H7 (cell line): Measurements from ENCODE around the gene SDK2. TPM values are rescaled to one million over a fixed set of nuclear protein-coding genes. Genes with fewer than 3 reads are reported as not detected.
A peak's percentile ranks its signal among the peaks of the same experiment; 100 is the strongest.
"Not testable (repeated sequence)": the region's sequence is repeated elsewhere in the genome, so short reads cannot be mapped to it uniquely, and the experiment has no call there.

ENCODE experiments used
- DNase-seq: peaks from one replicate; pipeline ENCODE4 v3.0.0; 2012
- H3K27me3 ChIP-seq: 2 replicates; pipeline ENCODE4 v1.6.0; 2011; ENCODE audit warnings: mild to moderate bottlenecking, low read length; ENCODE audit not compliant: control insufficient read depth, insufficient read depth
- H3K36me3 ChIP-seq: replicated peaks from 2 replicates; pipeline ENCODE4 v1.5.1; 2011; ENCODE audit warnings: low read length; ENCODE audit not compliant: control insufficient read depth, insufficient read depth
- H3K4me3 ChIP-seq: 2 replicates; pipeline ENCODE4 v1.5.1; 2011; ENCODE audit warnings: low read depth, mild to moderate bottlenecking, control low read depth, low read length, moderate library complexity; ENCODE audit not compliant: insufficient read depth
- total RNA-seq: library from RNA; depleted of rRNA; stranded (reverse); fragments of >200 nt; shearing (Covaris generic); gene quantifications from 2 replicates; pipeline ENCODE4 v1.2.3, GENCODE V29; 2014

The SDK2 gene
- total RNA-seq, 1 experiment from 2014 or later, result 12.1 TPM

DNA sequence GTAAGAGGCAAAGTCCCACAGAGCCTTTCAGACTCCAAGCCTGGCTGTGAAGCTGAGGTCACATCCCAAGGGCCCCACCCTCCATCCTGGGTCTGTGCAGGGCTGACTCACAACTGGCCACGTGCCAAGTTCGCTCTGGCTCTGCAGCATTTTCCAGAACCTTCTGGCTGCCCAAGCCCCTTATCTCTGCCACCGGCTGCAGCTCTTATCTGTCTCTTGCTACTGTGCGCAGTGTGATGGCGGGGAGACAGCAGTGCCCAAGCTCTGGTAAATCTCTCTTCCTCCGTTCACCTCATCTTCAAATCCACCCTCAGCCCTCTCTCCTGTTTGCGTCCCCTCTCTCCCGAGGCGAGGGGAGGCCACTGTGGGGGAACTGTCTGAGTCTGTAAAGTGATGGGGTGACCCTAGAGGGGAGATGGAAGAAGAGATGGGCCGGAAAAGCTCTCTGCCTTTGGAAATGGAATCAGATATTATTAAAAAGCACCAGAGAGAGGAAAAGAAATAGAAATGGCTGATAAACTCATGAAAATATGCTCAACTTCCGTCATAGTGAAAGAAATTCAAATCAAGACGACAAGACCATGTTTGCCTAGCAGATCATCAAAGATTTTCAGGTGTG lies 169.8 kb downstream of the SDK2 start:
- Histone ChIP-seq H3K36me3 (no peaks in the 10 kb centered on the region), H3K4me3 (no peak overlapping the region), H3K27me3 (no peaks in the 10 kb centered on the region)
- no peak for DNase-seq

DNA sequence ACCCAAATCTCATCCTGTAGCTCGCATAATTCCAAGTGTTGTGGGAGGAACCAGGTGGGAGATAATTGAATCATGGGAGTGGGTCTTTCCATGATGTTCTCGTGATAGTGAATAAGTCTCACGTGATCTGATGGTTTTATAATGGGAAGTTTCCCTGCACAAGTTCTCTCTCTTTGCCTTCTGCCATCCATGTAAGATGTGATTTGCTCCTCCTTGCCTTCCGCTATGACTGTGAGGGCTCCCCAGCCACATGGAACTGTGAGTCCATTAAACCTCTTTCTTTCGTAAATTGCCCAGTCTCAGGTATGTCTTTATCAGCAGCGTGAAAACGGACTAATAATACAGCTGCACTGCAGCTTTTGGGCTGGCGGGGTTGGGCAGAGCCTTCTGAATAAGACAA lies 171.5 kb downstream of the SDK2 start:
- not testable (repeated sequence) for H3K4me3 ChIP-seq, DNase-seq, H3K27me3 ChIP-seq, H3K36me3 ChIP-seq

DNA sequence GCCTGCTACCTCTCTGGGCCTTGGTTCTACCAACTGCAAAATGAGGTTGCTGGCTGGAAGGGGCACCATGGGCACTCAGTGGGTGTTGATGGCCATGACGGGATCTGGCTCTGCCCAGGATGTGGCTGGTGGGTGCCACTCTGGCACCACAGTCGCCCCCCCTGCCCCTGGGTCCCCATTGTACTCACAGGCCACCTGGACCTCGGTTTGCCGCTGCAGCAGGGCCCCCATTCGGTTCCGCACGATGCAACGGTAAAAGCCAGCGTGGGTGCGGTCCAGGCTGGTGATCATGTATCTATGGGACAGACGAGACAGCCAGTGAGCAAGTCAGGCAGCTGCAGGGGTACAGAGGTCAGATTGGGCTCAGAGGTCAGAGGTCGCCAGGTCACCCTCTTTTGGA lies 172.3 kb downstream of the SDK2 start:
- no peak for DNase-seq
- H3K4me3 ChIP-seq, result no peak overlapping the region
- no peaks in the 10 kb centered on the region for H3K36me3 ChIP-seq
- no peaks in the 10 kb centered on the region for H3K27me3 ChIP-seq

DNA sequence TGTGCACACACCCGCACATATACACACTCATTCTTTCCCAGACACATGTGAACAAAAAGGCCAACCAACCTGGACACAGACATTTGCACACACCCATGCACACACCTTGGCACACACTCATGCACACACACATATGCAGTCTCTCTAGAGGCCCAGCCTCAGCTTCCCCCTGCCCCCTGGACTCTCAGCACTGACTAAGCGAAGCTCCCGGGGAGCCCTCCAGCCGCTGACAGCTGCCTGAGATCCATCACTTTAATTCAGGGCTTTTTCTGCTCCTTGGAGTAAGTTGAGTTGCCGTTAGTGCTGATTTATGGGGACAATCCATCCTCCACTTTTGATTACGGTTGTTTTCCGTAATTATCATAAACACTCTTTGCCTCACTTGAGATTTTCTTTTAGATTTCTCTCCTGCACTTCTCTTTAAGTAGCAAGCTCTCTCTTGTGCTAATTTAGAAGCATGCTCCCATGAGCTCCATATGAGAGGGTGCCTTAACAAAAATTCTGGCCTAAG lies 173.9 kb downstream of the SDK2 start:
- DNase-seq, result no peak
- no peaks in the 10 kb centered on the region for H3K27me3 ChIP-seq

DNA sequence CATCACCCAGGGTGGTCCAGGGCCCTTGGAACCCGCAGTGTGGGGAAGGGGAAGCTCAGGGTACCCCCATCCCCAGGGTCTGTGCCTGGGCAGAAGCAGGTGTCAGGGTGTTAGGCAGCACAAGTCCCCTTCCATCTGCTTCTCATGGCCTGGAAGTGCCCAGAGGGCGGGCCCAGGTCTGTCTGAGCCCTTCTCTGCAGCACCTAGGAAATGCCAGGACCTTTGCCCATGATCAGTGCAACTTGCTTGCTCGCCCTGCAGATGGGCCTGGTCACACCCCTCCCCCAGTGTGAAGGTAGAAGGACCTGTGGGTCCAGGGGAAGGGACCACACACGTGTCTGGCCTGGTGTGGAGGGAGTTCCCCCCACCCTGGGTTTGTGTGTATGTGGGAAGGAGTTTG lies 174.9 kb downstream of the SDK2 start:
- no peak for DNase-seq
- Histone ChIP-seq H3K36me3 (no peaks in the 10 kb centered on the region), H3K4me3 (no peak overlapping the region), H3K27me3 (no peaks in the 10 kb centered on the region)

More for the DNA sequence above, 173.9 kb downstream of the SDK2 start:
- H3K4me3 ChIP-seq, result no peak overlapping the region
- no peaks in the 10 kb centered on the region for H3K36me3 ChIP-seq

DNA sequence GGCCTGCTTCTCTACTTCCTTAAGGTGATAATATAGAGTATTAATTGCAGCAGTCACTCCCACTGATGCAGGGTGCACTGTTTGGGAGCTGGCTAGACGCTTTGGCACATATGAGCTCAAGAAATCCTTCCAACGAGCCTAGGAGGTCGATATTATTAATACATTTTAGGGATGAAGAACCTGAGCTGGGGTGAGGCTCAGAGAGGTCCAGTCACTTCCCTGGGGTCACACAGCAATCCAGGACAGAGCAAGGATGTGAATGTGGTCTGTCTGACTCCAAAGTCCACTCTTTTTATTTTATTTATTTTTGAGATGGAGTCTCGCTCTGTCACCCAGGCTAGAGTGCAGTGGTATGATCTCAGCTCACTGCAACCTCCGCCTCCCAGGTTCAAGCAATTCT lies 176.0 kb downstream of the SDK2 start:
- Histone ChIP-seq H3K27me3 (no peaks in the 10 kb centered on the region), H3K36me3 (no peaks in the 10 kb centered on the region), H3K4me3 (no peak overlapping the region)
- DNase-seq, result no peak

DNA sequence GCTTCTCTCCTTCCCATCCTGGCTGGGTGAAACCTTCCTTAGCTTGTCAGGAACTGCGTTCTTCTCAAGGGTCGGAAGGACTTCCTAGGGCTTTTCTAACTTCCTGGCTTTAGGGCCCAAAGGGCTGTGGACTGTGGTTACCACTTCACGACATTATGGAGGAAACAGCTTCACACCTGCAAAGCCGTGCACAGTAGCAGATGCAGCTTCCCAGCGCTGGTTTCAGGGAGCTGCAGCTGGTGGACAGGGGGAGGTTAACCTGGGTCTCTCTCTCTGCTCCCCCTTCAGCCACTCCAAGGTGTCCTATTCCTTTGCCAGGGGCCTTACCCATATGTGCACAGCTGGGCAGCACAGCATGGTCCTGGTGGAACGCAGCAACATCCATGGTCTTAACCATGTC lies 176.6 kb downstream of the SDK2 start:
- no peak for DNase-seq
- Histone ChIP-seq H3K27me3 (no peaks in the 10 kb centered on the region), H3K4me3 (no peak overlapping the region), H3K36me3 (no peaks in the 10 kb centered on the region)

DNA sequence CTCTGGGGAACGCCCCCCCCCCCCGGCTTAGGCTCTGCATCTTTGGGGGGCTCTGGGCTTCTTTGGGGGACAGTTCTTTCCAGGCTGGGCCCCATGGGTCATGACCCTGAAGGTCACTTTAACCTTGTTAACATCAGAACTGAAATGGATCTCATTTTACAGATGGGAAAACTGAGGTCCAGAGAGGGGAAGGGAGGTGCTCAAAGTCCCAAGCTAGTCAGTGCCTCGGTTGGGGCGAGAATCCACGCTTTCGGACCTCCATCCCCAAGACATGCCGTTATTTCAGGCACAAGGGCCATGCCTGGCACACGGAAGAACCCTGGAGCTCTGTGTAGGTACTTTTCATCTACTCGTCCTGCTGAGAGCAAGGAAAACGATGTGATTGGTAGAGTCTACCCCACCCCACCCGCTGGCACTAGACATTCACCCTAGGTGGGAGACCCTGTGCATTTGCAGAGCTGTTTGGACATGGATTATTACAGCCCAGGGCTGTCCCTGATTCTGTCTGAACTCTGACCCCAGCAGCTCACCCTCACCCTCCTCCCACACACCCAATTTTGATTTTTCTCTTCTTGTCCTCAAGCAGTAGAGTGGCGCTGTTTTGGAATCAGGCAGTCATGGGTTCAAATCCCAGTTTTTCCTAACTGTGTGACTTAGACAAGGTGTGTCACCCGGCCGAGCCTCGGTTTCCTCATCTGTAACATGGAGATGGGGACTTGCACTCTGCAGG lies 177.4 kb downstream of the SDK2 start:
- H3K4me3 ChIP-seq, result no peak overlapping the region
- H3K27me3 ChIP-seq, result no peaks in the 10 kb centered on the region
- no peaks in the 10 kb centered on the region for H3K36me3 ChIP-seq
- no peak for DNase-seq

DNA sequence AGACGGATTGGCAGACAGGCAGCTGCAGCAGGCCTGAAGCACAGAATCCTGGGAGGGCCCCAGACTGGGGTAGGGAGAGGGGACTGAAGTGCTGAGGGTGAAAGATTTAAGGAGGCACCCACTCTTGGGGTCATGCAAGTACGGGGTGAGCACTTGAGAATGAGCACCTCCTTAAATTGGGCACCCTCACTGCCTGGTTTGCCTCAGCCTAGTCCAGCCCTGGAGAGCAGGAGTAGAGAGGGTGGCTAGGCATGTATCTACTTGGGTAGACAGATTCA lies 178.4 kb downstream of the SDK2 start:
- no peaks in the 10 kb centered on the region for H3K36me3 ChIP-seq
- peak; percentile 20 for DNase-seq
- H3K27me3 ChIP-seq, result no peaks in the 10 kb centered on the region
- H3K4me3 ChIP-seq, result no peak overlapping the region

DNA sequence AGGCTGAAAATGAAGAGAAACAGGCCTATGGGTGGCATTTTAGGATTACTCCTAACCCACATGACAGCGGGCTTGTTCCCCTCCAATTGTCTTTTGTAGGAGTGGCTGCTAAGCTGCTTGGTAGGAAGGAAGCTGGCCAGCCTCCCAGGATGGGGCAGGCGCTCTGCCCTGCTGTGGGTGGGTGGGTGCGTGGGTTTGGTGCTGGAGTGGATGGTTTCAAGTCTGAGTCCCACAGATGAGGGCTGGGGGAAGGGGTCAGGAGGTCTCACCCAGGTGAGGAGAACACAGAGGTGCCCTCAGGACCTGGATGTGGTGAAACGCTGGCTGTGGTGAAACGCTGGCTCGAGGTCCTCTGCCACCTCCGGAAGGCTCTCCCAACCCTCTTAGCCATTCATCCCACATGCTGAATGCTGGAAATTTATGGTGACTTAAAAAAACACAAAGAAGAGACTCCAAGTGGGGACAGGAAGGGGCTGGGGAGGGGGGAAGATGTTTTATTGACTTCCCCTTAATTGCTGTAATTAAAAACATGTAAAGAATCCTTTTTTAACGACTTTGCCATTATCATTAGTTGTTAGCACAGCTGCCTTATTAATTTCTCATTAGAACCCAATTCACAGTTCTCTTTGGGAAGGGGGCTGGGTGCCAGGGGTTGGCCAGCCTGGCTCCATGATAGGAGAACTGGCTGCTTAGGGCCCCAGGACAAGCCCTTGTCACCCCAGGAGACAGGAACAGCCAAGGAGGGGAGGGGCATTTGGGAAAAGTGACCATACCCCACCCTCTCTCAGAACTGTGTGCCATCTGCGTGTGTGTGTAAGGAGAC lies 178.9 kb downstream of the SDK2 start:
- H3K27me3 ChIP-seq, result no peaks in the 10 kb centered on the region
- peak; percentile 20 for DNase-seq
- no peaks in the 10 kb centered on the region for H3K36me3 ChIP-seq

DNA sequence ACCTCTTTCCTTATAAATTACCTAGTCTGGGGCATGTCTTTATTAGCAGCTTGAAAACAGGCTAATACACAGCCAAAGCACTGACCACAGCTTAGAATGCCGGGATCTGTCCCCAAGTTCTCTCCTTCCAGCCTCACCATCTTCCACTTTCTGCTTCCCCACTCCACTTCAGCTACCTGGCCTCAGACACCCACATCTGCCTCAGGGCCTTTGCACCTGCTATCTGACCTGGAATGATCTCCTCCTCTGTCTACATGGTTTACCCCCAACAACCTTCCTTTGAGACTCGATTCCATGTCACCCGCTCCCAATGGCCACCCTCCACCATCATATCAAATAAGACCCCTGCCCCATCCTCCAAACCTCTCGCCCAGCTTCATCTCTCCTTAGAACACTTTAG lies 179.8 kb downstream of the SDK2 start:
- Histone ChIP-seq H3K27me3 (no peaks in the 10 kb centered on the region), H3K36me3 (no peaks in the 10 kb centered on the region), H3K4me3 (no peak overlapping the region)
- no peak for DNase-seq

More for the DNA sequence above, 178.9 kb downstream of the SDK2 start:
- H3K4me3 ChIP-seq, result no peak overlapping the region

DNA sequence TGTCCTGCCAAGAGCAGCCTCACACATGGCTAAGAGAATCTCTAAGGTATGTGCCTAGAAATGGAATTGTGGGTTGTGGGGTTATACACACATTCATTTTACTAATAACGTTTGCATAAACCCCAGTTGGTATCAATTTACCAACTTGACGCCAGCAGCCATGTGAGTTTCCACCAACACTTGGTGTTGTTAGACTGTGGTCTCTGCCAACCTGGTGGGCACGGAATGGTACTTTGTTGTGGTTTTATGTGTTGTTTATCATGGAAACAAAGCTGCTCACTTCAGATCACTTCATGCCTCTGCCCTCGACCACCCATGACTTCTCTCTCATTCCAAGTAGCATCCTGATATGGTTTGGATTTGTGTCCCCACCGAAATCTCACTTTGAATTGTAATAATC lies 180.4 kb downstream of the SDK2 start:
- Histone ChIP-seq H3K27me3 (no peaks in the 10 kb centered on the region), H3K36me3 (no peaks in the 10 kb centered on the region), H3K4me3 (no peak overlapping the region)
- DNase-seq, result no peak

DNA sequence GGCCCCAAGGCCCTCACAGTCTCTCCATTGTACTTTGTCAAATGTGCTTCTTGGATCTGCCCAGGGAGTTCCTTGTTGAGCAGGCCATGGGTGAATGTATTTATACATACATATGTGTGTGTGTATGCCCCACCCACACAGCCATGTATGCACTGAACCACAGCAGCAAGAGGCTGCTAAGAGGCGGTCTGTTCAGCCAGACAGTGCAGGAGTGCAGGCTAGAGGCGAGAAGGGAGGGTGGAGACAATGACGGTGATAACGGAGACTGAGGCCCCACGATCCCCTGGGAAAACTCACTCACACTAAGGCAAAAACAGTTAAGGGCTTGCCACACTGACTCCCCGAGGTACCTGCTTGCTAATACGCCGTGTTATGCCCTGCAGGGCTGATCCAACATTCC lies 181.4 kb downstream of the SDK2 start:
- Histone ChIP-seq H3K36me3 (no peaks in the 10 kb centered on the region), H3K4me3 (no peak overlapping the region), H3K27me3 (no peaks in the 10 kb centered on the region)
- peak; percentile 22 for DNase-seq

DNA sequence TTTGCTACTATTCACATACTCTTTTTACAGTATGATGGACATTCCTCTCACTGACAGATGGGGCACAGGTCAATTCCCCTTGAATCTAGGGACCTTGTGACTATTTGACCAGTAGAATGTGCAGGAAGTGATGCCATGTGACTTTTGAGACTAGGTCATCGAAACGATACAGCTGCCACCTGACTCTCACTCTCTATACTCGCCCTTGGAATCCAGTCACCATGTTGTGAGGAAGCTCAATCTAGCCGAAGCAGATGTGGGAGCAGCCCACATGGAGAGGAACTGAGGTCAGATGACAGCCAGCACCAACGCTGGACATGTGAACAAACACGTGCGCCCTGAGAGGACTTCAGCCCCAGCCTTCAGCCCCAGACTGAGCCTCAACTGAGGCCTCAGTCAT lies 184.3 kb downstream of the SDK2 start:
- H3K36me3 ChIP-seq, result no peaks in the 10 kb centered on the region
- no peak overlapping the region for H3K4me3 ChIP-seq
- DNase-seq, result no peak
- H3K27me3 ChIP-seq, result no peaks in the 10 kb centered on the region

DNA sequence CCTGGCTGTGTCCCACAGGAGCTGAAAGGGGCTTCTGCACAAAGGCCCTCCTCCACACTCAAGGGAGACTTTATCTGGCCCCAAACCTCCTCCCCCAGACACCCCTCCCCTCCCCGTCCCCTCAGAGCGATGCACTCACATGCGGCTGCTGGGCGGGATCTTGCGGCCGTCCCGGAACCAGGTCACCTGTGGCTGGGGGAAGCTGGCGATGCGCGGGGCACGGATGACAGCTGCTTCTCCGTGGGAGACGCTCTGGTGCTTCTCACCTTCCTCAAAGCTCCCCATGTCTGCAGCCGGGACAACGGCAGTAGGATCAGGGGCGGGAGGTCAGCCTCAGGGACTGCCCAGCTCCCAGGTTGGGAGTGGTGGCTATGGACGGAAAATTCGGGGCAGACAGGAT lies 188.5 kb downstream of the SDK2 start:
- H3K36me3 ChIP-seq, result no peaks in the 10 kb centered on the region

More for the DNA sequence above, 188.5 kb downstream of the SDK2 start:
- H3K27me3 ChIP-seq, result no peaks in the 10 kb centered on the region
- no peak overlapping the region for H3K4me3 ChIP-seq
- DNase-seq, result peak; percentile 68
